Ishikawa (cell line): Measurements from ENCODE around the gene DGKI.

Experiments
- CEBPB ChIP-seq: IDR thresholded peaks from 2 replicates; pipeline ENCODE4 v1.6.1; 2012
- NFIC ChIP-seq: IDR thresholded peaks from 2 replicates; pipeline ENCODE4 v1.6.1; 2012
- TAF1 ChIP-seq: IDR thresholded peaks from 2 replicates; pipeline ENCODE4 v1.6.1; 2012; ENCODE audit warnings: low read depth, mild to moderate bottlenecking
- TCF12 ChIP-seq: IDR thresholded peaks from 2 replicates; pipeline ENCODE4 v1.6.1; 2012; ENCODE audit warnings: low read depth
- TEAD4 ChIP-seq: IDR thresholded peaks from 2 replicates; pipeline ENCODE4 v1.6.1; 2012
- YY1 ChIP-seq: IDR thresholded peaks from 2 replicates; pipeline ENCODE4 v1.6.1; 2012; ENCODE audit warnings: low read depth
- TF ChIP-seq, protein P1 (sequence below): IDR thresholded peaks from 2 replicates; pipeline ENCODE4 v1.6.1; 2012

DNA sequence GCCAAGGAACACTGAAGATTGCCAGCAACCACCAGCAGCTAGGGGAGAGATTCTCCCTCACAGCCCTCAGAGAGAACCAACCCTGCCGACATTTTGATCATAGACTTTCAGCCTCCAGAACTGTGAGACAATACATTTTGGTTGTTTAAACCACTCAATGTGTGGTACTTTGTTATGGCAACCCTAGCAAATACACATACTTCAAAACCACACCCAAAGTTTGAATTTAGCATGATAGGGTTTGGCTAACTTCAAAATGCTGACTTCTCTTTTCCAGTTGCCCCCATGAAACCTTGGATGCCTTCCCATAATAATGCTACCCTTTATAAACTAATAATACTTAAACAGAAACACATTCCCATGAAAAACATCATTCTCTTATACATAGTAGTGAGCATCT, 149.8 kb downstream of the DGKI start:
- no peak for TF ChIP-seq TEAD4
- TF ChIP-seq TAF1 = no peak
- no peak for TF ChIP-seq TCF12
- no peak for TF ChIP-seq YY1
- TF ChIP-seq, protein P1, sequence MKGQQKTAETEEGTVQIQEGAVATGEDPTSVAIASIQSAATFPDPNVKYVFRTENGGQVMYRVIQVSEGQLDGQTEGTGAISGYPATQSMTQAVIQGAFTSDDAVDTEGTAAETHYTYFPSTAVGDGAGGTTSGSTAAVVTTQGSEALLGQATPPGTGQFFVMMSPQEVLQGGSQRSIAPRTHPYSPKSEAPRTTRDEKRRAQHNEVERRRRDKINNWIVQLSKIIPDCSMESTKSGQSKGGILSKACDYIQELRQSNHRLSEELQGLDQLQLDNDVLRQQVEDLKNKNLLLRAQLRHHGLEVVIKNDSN = no peak
- TF ChIP-seq NFIC = no peak
- TF ChIP-seq CEBPB = no peak
